ENCODE measurements around the gene PBLD. TPM values are rescaled to one million over a fixed set of nuclear protein-coding genes. Genes with fewer than 3 reads are reported as not detected.

The PBLD gene
- total and polyA plus RNA-seq, 7 donors: 0.77 to 2.9 (median 1.9) TPM

- Histone ChIP-seq H3K4me1 (no peaks in the 10 kb centered on the region), H3K4me3 (no peak overlapping the region), H3K9me3 (no peaks in the 10 kb centered on the region), H3K27me3 (ENCODE audit: insufficient read depth in 3 of 3, low read length in 2 of 3) (no peaks in the 10 kb centered on the region), H3K36me3 (ENCODE audit: insufficient read depth in 1 of 2, low read depth in 1 of 2) (no peaks in the 10 kb centered on the region), H3K27ac (no peak overlapping the region)
- intact Hi-C loops (cut with DNase I): no loop called here
- DNase-seq (no peak), ATAC-seq (no peak)
- no peak for TF ChIP-seq CTCF (IDR thresholded peaks at IDR 0.05)
Measured at GRCh38 chr10:68310531-68310930, 22.2 kb downstream of the PBLD start.

- ATAC-seq (no peak), DNase-seq (no peak)
- Histone ChIP-seq H3K4me3 (no peak overlapping the region), H3K4me1 (no peaks in the 10 kb centered on the region), H3K27me3 (ENCODE audit: insufficient read depth in 3 of 3, low read length in 2 of 3) (no peaks in the 10 kb centered on the region), H3K27ac (no peak overlapping the region), H3K9me3 (no peaks in the 10 kb centered on the region), H3K36me3 (ENCODE audit: insufficient read depth in 1 of 2, low read depth in 1 of 2) (no peaks in the 10 kb centered on the region)
- WGBS, 3 donors: 5 to 69% (median 51%) methylated on average over 1 of the region's 1 CpG
- TF ChIP-seq CTCF (IDR thresholded peaks at IDR 0.05): no peak
- intact Hi-C loops (cut with DNase I): loop anchor here in 1 of 2 donors (10.0 kb wide), 3 partner anchors 61 to 451 kb away; no protein-coding TSS in a partner anchor
Measured at GRCh38 chr10:68305854-68306253, 26.9 kb downstream of the PBLD start.

- no peak for TF ChIP-seq CTCF (IDR thresholded peaks at IDR 0.05)
- no peak overlapping the region for H3K27ac ChIP-seq
- H3K4me3 ChIP-seq: no peak overlapping the region
- H3K27me3 ChIP-seq (ENCODE audit: insufficient read depth in 3 of 3, low read length in 2 of 3): no peaks in the 10 kb centered on the region
- intact Hi-C loops (cut with DNase I): loop anchor here in 1 of 2 donors (5.0 to 10.0 kb wide), 4 partner anchors 59 to 449 kb away; no protein-coding TSS in a partner anchor
- H3K4me1 ChIP-seq: no peaks in the 10 kb centered on the region
- ATAC-seq (no peak), DNase-seq (no peak)
- H3K9me3 ChIP-seq: no peaks in the 10 kb centered on the region
- no peaks in the 10 kb centered on the region for H3K36me3 ChIP-seq (ENCODE audit: insufficient read depth in 1 of 2, low read depth in 1 of 2)
- WGBS, 3 donors: 63 to 71% (median 68%) methylated on average over 7 of the region's 7 CpGs
Measured at GRCh38 chr10:68303849-68304412, 28.8 kb downstream of the PBLD start.

GRCh38 chr10:68302871-68303270, 29.9 kb downstream of the PBLD start:
- TF ChIP-seq CTCF (IDR thresholded peaks at IDR 0.05): no peak
- Histone ChIP-seq H3K4me3 (no peak overlapping the region), H3K27ac (no peak overlapping the region), H3K4me1 (no peaks in the 10 kb centered on the region), H3K27me3 (ENCODE audit: insufficient read depth in 3 of 3, low read length in 2 of 3) (no peaks in the 10 kb centered on the region), H3K9me3 (no peaks in the 10 kb centered on the region), H3K36me3 (ENCODE audit: insufficient read depth in 1 of 2, low read depth in 1 of 2) (no peaks in the 10 kb centered on the region)
- 70 to 89% (median 82%) methylated on average over 5 of the region's 5 CpGs for WGBS, 3 donors
- DNase-seq (no peak), ATAC-seq (no peak)
- intact Hi-C loops (cut with DNase I): loop anchor here in 1 of 2 donors (5.0 to 10.0 kb wide), 4 partner anchors 58 to 448 kb away; no protein-coding TSS in a partner anchor

- ATAC-seq (peak in 2 of 4 donors; percentile 13 to 15), DNase-seq (no peak)
- Histone ChIP-seq H3K4me1 (no peaks in the 10 kb centered on the region), H3K27ac (no peak overlapping the region), H3K4me3 (no peak overlapping the region), H3K36me3 (ENCODE audit: insufficient read depth in 1 of 2, low read depth in 1 of 2) (no peaks in the 10 kb centered on the region), H3K27me3 (ENCODE audit: insufficient read depth in 3 of 3, low read length in 2 of 3) (no peaks in the 10 kb centered on the region), H3K9me3 (no peaks in the 10 kb centered on the region)
- intact Hi-C loops (cut with DNase I): loop anchor here in 1 of 2 donors (5.0 to 10.0 kb wide), 4 partner anchors 58 to 448 kb away; no protein-coding TSS in a partner anchor
- no peak for TF ChIP-seq CTCF (IDR thresholded peaks at IDR 0.05)
- 40 to 70% (median 64%) methylated on average over 2 of the region's 2 CpGs for WGBS, 3 donors
Measured at GRCh38 chr10:68302503-68302823, 30.3 kb downstream of the PBLD start.

Measured in psoas muscle (tissue), 8 donors.